Endothelial cell of coronary artery (primary cell): ENCODE measurements around the gene SLC25A42. TPM values are rescaled to one million over a fixed set of nuclear protein-coding genes. Genes with fewer than 3 reads are reported as not detected.

ENCODE experiments used
- total RNA-seq: library from RNA; depleted of rRNA; stranded (reverse); fragments of >200 nt; gene quantifications from 2 replicates; pipeline ENCODE4 v1.2.3, GENCODE V29; 2014

SLC25A42 gene
- total RNA-seq: 2.8 and 3.7 TPM in 2 replicates

GRCh38 chr19:19063183-19064097, at the start of gene SLC25A42:
SLC25A42 (plus strand) TSS chr19:19063994; CDS start chr19:19096125, 32,131 bp downstream.

GRCh38 chr19:19033426-19034203, 30.2 kb upstream of the SLC25A42 start, which contains the start of the genes ARMC6 and SUGP2:
ARMC6 (plus strand) TSS chr19:19033603; CDS start chr19:19034210, 607 bp downstream.
SUGP2 (minus strand) TSS chr19:19033517; CDS start chr19:19031071, 2,446 bp downstream.

GRCh38 chr19:19138109-19138981, 74.6 kb downstream of the SLC25A42 start, which contains the start of gene TMEM161A:
TMEM161A (minus strand) TSS chr19:19138478; CDS start chr19:19138428, 50 bp downstream.

Other genes with a start within 250 kb of the SLC25A42 start
- gene UPF1, start 232.0 kb upstream of the SLC25A42 start, total RNA-seq: 62.9 and 69.7 TPM in 2 replicates
- gene CERS1, start 167.8 kb upstream of the SLC25A42 start, total RNA-seq: 3.2 and 4.5 TPM in 2 replicates
- gene COPE, start 144.6 kb upstream of the SLC25A42 start, total RNA-seq: 172 and 214 TPM in 2 replicates
- gene DDX49, start 144.3 kb upstream of the SLC25A42 start, total RNA-seq: 56.5 and 68.6 TPM in 2 replicates
- gene HOMER3, start 122.8 kb upstream of the SLC25A42 start, total RNA-seq: 120 and 160 TPM in 2 replicates
- gene SUGP2, start 30.5 kb upstream of the SLC25A42 start, total RNA-seq: 17.4 and 25.4 TPM in 2 replicates
- 52.1 and 62.9 TPM in 2 replicates for gene ARMC6, start 30.4 kb upstream of the SLC25A42 start, total RNA-seq
- gene TMEM161A, start 74.5 kb downstream of the SLC25A42 start, total RNA-seq: 18.4 and 27.2 TPM in 2 replicates
- gene MEF2B, start 106.3 kb downstream of the SLC25A42 start, total RNA-seq: 0.09 TPM in 1 of 2 replicates, not detected in the other
- gene BORCS8, start 128.2 kb downstream of the SLC25A42 start, total RNA-seq: 17.1 and 22.0 TPM in 2 replicates
- 72.8 and 83.6 TPM in 2 replicates for gene RFXANK, start 128.3 kb downstream of the SLC25A42 start, total RNA-seq
- 9.9 and 10.3 TPM in 2 replicates for gene NR2C2AP, start 139.4 kb downstream of the SLC25A42 start, total RNA-seq
- gene NCAN, start 148.0 kb downstream of the SLC25A42 start, total RNA-seq: not detected in 2 replicates
- gene TM6SF2, start 209.3 kb downstream of the SLC25A42 start, total RNA-seq: 0.09 and 0.19 TPM in 2 replicates